ENCODE data around the gene NFATC1. TPM values are rescaled to one million over a fixed set of nuclear protein-coding genes. Genes with fewer than 3 reads are reported as not detected.

The NFATC1 gene
- polyA plus RNA-seq, 1 donor from 2014 or later = 0.37 TPM

DNA sequence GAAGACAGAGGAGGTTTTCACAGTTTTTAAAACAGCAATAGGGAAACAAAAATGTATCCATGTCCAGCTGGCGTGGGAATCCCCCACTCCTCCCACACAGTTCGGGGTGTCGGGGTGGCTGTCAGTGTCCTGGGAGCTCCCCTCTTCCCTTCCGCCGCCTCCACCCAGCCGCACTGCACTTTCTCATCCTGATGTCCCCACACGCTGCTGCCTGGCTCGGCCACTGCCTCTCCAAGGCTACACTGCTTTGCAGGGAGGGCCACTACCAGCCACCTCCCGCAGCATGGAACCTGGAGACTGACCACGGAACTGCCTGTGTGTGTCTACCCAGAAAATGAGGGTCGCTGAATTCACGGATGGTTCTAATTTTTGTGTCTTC is 145.2 kb downstream of the NFATC1 start:
- H3K79me2 ChIP-seq (replicated peaks; ENCODE audit: insufficient read depth, low read length) = no peaks in the 10 kb centered on the region
- no peak for TF ChIP-seq EZH2 (IDR thresholded peaks at IDR 0.05; ENCODE audit: borderline replicate concordance, insufficient read depth, low read length, poor library complexity, severe bottlenecking)
- no peak for TF ChIP-seq REST (IDR thresholded peaks at IDR 0.05; ENCODE audit: borderline replicate concordance)
- no peak for TF ChIP-seq POLR2AphosphoS5 (IDR thresholded peaks at IDR 0.05)
- TF ChIP-seq RAD21 (conservative IDR thresholded peaks at IDR 0.05) = no peak
- no peak for TF ChIP-seq EP300 (conservative IDR thresholded peaks at IDR 0.05; ENCODE audit: poor library complexity, severe bottlenecking)
- no peak for TF ChIP-seq MXI1 (conservative IDR thresholded peaks at IDR 0.05; ENCODE audit: poor library complexity, severe bottlenecking)
- TF ChIP-seq SMC3 (conservative IDR thresholded peaks at IDR 0.05; ENCODE audit: poor library complexity) = no peak
- no peak for TF ChIP-seq CTCF (IDR thresholded peaks at IDR 0.05; ENCODE audit: poor library complexity, severe bottlenecking)
- no peak for TF ChIP-seq TAF1 (IDR thresholded peaks at IDR 0.05; ENCODE audit: low read depth)
- no peak overlapping the region for H3K27ac ChIP-seq (ENCODE audit: low read length)

GRCh38 chr18:79542213-79542612 is 146.5 kb downstream of the NFATC1 start:
- TF ChIP-seq MXI1 (conservative IDR thresholded peaks at IDR 0.05; ENCODE audit: poor library complexity, severe bottlenecking) = no peak
- no peak for TF ChIP-seq RAD21 (conservative IDR thresholded peaks at IDR 0.05)
- TF ChIP-seq SMC3 (conservative IDR thresholded peaks at IDR 0.05; ENCODE audit: poor library complexity) = no peak
- TF ChIP-seq CTCF (IDR thresholded peaks at IDR 0.05; ENCODE audit: poor library complexity, severe bottlenecking) = no peak
- TF ChIP-seq REST (IDR thresholded peaks at IDR 0.05; ENCODE audit: borderline replicate concordance) = no peak
- TF ChIP-seq POLR2AphosphoS5 (IDR thresholded peaks at IDR 0.05) = no peak
- no peak for TF ChIP-seq EZH2 (IDR thresholded peaks at IDR 0.05; ENCODE audit: borderline replicate concordance, insufficient read depth, low read length, poor library complexity, severe bottlenecking)
- TF ChIP-seq TAF1 (IDR thresholded peaks at IDR 0.05; ENCODE audit: low read depth) = no peak
- TF ChIP-seq EP300 (conservative IDR thresholded peaks at IDR 0.05; ENCODE audit: poor library complexity, severe bottlenecking) = no peak
- H3K27ac ChIP-seq (ENCODE audit: low read length) = no peak overlapping the region
- no peak overlapping the region for H3K4me2 ChIP-seq (ENCODE audit: low read length)
- no peaks in the 10 kb centered on the region for H3K9me2 ChIP-seq (ENCODE audit: insufficient read depth, low read length)
- no peaks in the 10 kb centered on the region for H3K27me3 ChIP-seq (ENCODE audit: insufficient read depth, low read depth, low read length)
- no peaks in the 10 kb centered on the region for H3K36me3 ChIP-seq (ENCODE audit: insufficient read depth, low read length)
- H3K9ac ChIP-seq (ENCODE audit: low read length) = no peak overlapping the region
- no peaks in the 10 kb centered on the region for H3K79me2 ChIP-seq (replicated peaks; ENCODE audit: insufficient read depth, low read length)
- no peaks in the 10 kb centered on the region for H4K20me1 ChIP-seq (ENCODE audit: insufficient read depth)
- no peaks in the 10 kb centered on the region for H3F3A ChIP-seq (ENCODE audit: insufficient read depth, low read length, poor library complexity, severe bottlenecking)
- H3K4me3 ChIP-seq (ENCODE audit: low read length) = no peak overlapping the region
- no peak overlapping the region for H2AFZ ChIP-seq (ENCODE audit: low read depth, low read length)
- peaks cover 4% of the 10 kb centered on the region for H3K9me3 ChIP-seq (ENCODE audit: low read length)

More for the DNA sequence above, 145.2 kb downstream of the NFATC1 start:
- H3K36me3 ChIP-seq (ENCODE audit: insufficient read depth, low read length) = no peaks in the 10 kb centered on the region
- H3K4me2 ChIP-seq (ENCODE audit: low read length) = no peak overlapping the region
- peaks cover 4% of the 10 kb centered on the region for H3K9me3 ChIP-seq (ENCODE audit: low read length)
- H3F3A ChIP-seq (ENCODE audit: insufficient read depth, low read length, poor library complexity, severe bottlenecking) = no peaks in the 10 kb centered on the region
- no peaks in the 10 kb centered on the region for H3K9me2 ChIP-seq (ENCODE audit: insufficient read depth, low read length)
- no peak overlapping the region for H3K4me3 ChIP-seq (ENCODE audit: low read length)
- no peak overlapping the region for H3K9ac ChIP-seq (ENCODE audit: low read length)
- H4K20me1 ChIP-seq (ENCODE audit: insufficient read depth) = no peaks in the 10 kb centered on the region
- H2AFZ ChIP-seq (ENCODE audit: low read depth, low read length) = no peak overlapping the region
- no peaks in the 10 kb centered on the region for H3K27me3 ChIP-seq (ENCODE audit: insufficient read depth, low read depth, low read length)
